Kidney epithelial cell (primary cell): ENCODE data around the gene MPPE1. TPM values are rescaled to one million over a fixed set of nuclear protein-coding genes. Genes with fewer than 3 reads are reported as not detected.

Experiments used
- DNase-seq: peaks from one replicate; pipeline ENCODE4 v3.0.0-alpha.2; 2010; ENCODE audit warnings: low read depth
- H3K27me3 ChIP-seq: 2 replicates; pipeline ENCODE4 v1.6.0; 2011; ENCODE audit warnings: low read length; ENCODE audit not compliant: control insufficient read depth, insufficient read depth
- H3K36me3 ChIP-seq: 2 replicates; pipeline ENCODE4 v1.5.1; 2011; ENCODE audit warnings: low read length; ENCODE audit not compliant: control insufficient read depth, insufficient read depth
- H3K4me3 ChIP-seq: 2 replicates; pipeline ENCODE4 v1.5.1; 2011; ENCODE audit warnings: low read depth, mild to moderate bottlenecking, control low read depth, low read length
- total RNA-seq: library from RNA; depleted of rRNA; stranded (reverse); fragments of >200 nt; gene quantifications from 2 replicates; pipeline ENCODE4 v1.2.3, GENCODE V29; 2015
- TF ChIP-seq, protein P1 (sequence below): IDR thresholded peaks from 2 replicates; pipeline ENCODE4 v1.5.1; 2011; ENCODE audit warnings: mild to moderate bottlenecking, moderate library complexity, low read length, control low read depth, inconsistent platforms; ENCODE audit not compliant: insufficient read depth, poor library complexity, severe bottlenecking

Gene MPPE1
- total RNA-seq, 1 donor from 2014 or later, result 26.6 TPM

DNA sequence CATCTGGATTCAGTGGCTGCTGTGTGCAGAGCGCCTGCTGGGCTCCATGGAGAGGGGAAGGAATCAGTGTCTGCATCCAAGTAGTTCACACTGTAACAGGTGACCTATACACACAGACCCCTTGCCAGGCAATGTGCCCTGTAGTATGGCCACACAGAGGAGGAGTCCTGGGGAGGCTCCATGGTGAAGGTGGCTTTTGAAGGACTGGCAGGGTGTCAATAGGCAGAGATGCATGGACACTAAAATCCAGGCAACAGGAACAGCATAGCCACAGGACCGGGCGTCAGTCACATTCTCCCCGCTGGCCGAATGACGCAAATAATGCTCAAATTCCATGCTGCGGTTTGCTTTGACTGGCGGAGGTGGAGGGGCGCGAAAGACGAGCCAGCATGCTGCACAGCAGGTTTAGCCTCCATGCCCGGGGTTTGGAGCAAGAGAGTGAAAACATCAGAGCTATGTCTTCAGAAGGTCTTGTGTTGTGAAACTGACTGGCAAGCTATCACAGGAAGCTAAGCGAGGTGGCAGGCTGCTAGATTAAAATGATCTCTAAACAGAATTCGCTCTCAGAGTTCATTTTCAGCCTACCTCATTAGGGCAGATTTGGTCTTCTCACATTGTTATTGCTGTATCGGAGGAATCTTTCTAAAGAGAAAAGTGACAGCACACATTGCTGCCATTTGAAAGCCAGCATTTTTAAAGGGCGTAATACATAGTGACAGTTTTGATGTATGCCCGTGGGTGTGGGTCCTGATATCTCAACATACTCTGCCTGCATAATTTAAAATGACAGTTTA lies 58.1 kb downstream of the MPPE1 start:
- Histone ChIP-seq H3K27me3 (no peaks in the 10 kb centered on the region), H3K4me3 (peak overlapping the region; percentile 87), H3K36me3 (no peaks in the 10 kb centered on the region)
- peak; percentile 69 for DNase-seq
- TF ChIP-seq, protein P1, sequence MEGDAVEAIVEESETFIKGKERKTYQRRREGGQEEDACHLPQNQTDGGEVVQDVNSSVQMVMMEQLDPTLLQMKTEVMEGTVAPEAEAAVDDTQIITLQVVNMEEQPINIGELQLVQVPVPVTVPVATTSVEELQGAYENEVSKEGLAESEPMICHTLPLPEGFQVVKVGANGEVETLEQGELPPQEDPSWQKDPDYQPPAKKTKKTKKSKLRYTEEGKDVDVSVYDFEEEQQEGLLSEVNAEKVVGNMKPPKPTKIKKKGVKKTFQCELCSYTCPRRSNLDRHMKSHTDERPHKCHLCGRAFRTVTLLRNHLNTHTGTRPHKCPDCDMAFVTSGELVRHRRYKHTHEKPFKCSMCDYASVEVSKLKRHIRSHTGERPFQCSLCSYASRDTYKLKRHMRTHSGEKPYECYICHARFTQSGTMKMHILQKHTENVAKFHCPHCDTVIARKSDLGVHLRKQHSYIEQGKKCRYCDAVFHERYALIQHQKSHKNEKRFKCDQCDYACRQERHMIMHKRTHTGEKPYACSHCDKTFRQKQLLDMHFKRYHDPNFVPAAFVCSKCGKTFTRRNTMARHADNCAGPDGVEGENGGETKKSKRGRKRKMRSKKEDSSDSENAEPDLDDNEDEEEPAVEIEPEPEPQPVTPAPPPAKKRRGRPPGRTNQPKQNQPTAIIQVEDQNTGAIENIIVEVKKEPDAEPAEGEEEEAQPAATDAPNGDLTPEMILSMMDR, result no peak

DNA sequence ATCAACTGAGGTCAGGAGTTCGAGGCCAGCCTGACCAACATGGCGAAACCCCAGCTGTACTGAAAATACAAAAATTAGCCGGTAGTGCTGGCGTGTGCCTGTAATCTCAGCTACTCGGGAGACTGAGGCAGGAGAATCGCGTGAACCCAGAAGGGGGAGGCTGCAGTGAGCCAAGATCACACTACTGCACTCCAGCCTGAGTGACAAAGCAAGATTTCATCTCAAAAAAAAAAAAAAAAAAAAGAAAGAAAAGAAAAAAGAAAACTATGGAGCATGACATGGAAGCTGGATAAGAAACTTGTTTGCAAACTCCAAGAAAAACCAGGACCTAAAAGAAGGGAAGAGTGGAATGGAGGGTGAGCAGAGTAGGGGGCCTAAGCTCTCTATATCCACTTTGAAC lies 58.8 kb downstream of the MPPE1 start:
- H3K27me3 ChIP-seq, result no peaks in the 10 kb centered on the region
- H3K4me3 ChIP-seq, result no peak overlapping the region
- no peaks in the 10 kb centered on the region for H3K36me3 ChIP-seq
- TF ChIP-seq, protein P1, result no peak
- no peak for DNase-seq

DNA sequence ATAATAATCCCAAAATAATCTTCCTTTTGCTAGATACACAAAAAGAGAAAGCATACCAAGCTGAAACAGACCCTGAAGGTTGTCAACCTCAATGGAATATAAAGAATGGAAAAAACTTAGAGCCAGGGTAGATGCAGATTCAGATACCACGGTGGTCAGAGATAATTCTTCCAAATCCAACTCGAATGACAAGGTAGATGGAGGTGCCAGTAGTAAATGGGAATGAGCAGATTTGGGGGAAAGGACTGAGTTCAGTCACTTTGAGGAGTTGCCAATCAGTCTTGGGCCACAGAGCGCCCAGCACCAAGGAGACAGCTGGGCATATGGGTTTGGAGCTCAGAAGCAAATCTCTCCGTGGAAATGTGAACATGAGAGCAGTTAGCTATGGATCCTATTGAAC lies 60.3 kb downstream of the MPPE1 start:
- Histone ChIP-seq H3K27me3 (no peaks in the 10 kb centered on the region), H3K4me3 (no peak overlapping the region), H3K36me3 (no peaks in the 10 kb centered on the region)
- DNase-seq, result no peak
- TF ChIP-seq, protein P1, result no peak

DNA sequence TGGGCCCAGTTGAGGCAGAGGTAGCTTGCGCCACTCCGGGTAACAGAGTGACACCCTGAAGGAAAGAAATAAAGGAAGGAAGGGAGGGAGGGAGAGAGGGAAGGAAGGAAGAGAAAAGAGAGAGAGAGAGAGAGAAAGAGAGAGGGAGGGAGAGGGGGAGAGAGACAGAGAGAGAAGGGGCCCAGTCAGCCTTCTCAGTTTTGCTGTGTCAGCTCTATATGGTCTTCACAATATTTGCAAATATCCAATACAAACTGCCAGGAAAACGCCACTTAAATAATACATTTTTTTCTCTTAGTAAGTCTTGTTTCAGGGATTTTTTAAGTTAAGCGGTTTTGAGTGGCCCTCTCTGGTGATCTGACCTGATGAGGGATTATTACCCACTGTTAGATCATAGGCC lies 62.5 kb downstream of the MPPE1 start:
- Histone ChIP-seq H3K4me3 (no peak overlapping the region), H3K36me3 (no peaks in the 10 kb centered on the region), H3K27me3 (no peaks in the 10 kb centered on the region)
- TF ChIP-seq, protein P1, result no peak
- DNase-seq, result no peak

DNA sequence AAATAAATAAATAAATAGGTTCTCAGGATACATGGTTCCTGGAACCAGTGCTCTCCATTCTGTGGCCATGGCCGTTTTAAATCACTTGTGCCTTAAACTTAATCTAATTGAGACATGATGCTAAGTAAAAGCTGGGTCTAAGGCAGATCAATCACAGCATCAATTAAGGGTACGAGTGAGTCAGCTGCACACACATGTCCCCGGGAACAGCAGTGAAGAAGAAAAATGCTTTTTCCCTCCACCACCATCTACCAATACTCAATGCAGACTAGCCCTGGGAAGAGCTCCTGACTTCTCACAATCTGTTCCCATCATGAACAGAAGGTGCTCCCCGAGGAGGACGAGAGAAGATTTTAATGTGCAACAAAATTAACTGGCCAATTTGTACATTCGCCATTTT lies 63.7 kb downstream of the MPPE1 start:
- DNase-seq, result no peak
- H3K36me3 ChIP-seq, result no peaks in the 10 kb centered on the region
- TF ChIP-seq, protein P1, result no peak
- H3K27me3 ChIP-seq, result no peaks in the 10 kb centered on the region
- no peak overlapping the region for H3K4me3 ChIP-seq

DNA sequence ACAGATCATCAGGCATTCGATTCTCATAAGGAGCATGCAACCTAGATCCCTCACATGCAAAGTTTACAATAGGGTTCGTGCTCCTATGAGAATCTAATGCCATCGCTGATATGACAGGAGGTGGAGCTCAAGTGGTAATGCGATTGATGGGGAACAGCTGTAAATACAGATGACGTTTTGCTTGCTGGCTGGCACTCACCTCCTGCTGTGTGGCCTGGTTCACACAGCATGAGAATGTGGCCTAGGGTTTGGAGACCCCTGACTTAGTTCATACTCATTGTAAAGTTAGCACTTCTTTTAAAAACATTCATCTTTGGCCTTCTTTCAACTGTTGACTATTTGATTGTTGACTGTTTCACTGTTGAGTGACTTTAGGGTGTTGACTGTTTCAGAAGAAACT lies 65.6 kb downstream of the MPPE1 start:
- DNase-seq, result no peak
- no peaks in the 10 kb centered on the region for H3K36me3 ChIP-seq
- no peaks in the 10 kb centered on the region for H3K27me3 ChIP-seq
- TF ChIP-seq, protein P1, result no peak
- no peak overlapping the region for H3K4me3 ChIP-seq
